ENCODE data around the gene VAV2.

- TF ChIP-seq CTCF (IDR thresholded peaks at IDR 0.05) (no peak), POLR2A (IDR thresholded peaks at IDR 0.05) (no peak)
Observed at GRCh38 chr9:133890583-133890982, 101.5 kb downstream of the VAV2 start.

All from adrenal gland (tissue), 5 donors.